Pancreas (tissue), 10 donors: ENCODE measurements around the gene HEATR9. TPM values are rescaled to one million over a fixed set of nuclear protein-coding genes. Genes with fewer than 3 reads are reported as not detected.

ENCODE experiments used
- ATAC-seq, 4 donors: fragments of 200-7000 bp; cut with Tn5 transposase; one replicate each; pipeline versions ENCODE4 v1.8.0 to v1.9.1; 2020; ENCODE audit warnings: mild to moderate bottlenecking in 4 of 4, moderate library complexity in 4 of 4
- DNase-seq, 6 donors: peaks; one replicate each; pipeline ENCODE4 v3.0.0-alpha.2; 2020
- FAIRE-seq: peaks from 2 replicates; lab custom pipeline; 2012; peaks lifted over from hg19 to GRCh38; lab: Jason Lieb, UNC
- H3K27ac ChIP-seq, 4 donors: fragments of 200-600 bp; sonication (generic); 1 replicate in 3 of 4; 2 replicates in 1 of 4; pipeline versions ENCODE4 v1.5.0 to v1.8.0; 2020
- H3K27me3 ChIP-seq, 4 donors: fragments of 200-600 bp; one replicate each; pipeline ENCODE4 v1.8.0; 2021
- H3K36me3 ChIP-seq, 3 donors: fragments of 200-600 bp; sonication (generic) in 1 of 3; one replicate each; pipeline versions ENCODE4 v1.5.0 to v1.8.0; 2020 to 2021
- H3K4me1 ChIP-seq, 3 donors: fragments of 200-600 bp; one replicate each; pipeline ENCODE4 v1.8.0; 2021
- H3K4me3 ChIP-seq, 4 donors: fragments of 200-600 bp; sonication (generic) in 2 of 4; one replicate each; pipeline versions ENCODE4 v1.5.0 to v1.8.0; 2020 to 2021
- H3K9me3 ChIP-seq, 4 donors: fragments of 200-600 bp; one replicate each; pipeline ENCODE4 v1.8.0; 2021
- WGBS, 2 donors: extraction: QIAGEN DNeasy Blood & Tissue Kit; methylation state at CpG; one replicate each; pipeline ENCODE4 v1.1.7; 2013; 5-methylcytosine and 5-hydroxymethylcytosine counted together
- intact Hi-C, 3 donors: fragments of 100-400 bp; cut with DNase I; formaldehyde crosslinking; loops; one replicate each; pipeline versions ENCODE4 v1.11.1 to v1.14.2; 2022
- polyA plus RNA-seq, 2 donors: library from polyadenylated mRNA; stranded (reverse); fragments of 200-250 nt; gene quantifications; one replicate each; pipeline ENCODE4 v1.2.3, GENCODE V29; 2013
- total RNA-seq, 6 donors: library from RNA; stranded (reverse); fragmentation: NEBNext Ultra II Directional in 4 of 6; extraction: Animal tissue kit (Norgen Biotek cat#: 25700) in 4 of 6; gene quantifications; one replicate each; pipeline versions ENCODE4 v1.2.1 to v1.2.4, GENCODE V29; 2021 to 2023
- TF ChIP-seq, protein P1 (sequence below), 4 donors: fragments of 200-600 bp; sonication (generic) in 3 of 4; IDR thresholded peaks; one replicate each; pipeline versions ENCODE4 v1.5.0 to v1.8.0; 2021; ENCODE audit warnings: antibody characterized with exemption in 4 of 4
- donor health status: healthy with polysubstance abuse.
- donor health status: DM: no; HTN: no; CAD: no; lungs with moderate emphysema.
- donor health status: DM: no; HTN: no; CAD: no.
- donor health status: control.
- donor health status: control.
- donor health status: Bipolar disorder and iron deficiency.
- donor health status: DM: yes; HTN: yes; CAD: no.
- donor health status: DM: no; HTN: no; CAD: no.
- donor health status: DM: no; HTN: no; CAD: no.
- donor health status: DM: yes; HTN: yes; CAD: no.

HEATR9 gene
- total and polyA plus RNA-seq, 8 donors: not detected

- H3K9me3 ChIP-seq: no peaks in the 10 kb centered on the region
- H3K36me3 ChIP-seq: peaks cover 0 to 34% (median 22%) of the 10 kb centered on the region in 3 donors
- 68 to 80% methylated on average over 7 of the region's 7 CpGs for WGBS, 2 donors
- H3K4me1 ChIP-seq: no peaks in the 10 kb centered on the region
- FAIRE-seq: no peak
- intact Hi-C loops: no loop called here
- peak in 2 of 6 donors; percentile 11 to 33 for DNase-seq
- TF ChIP-seq, protein P1, sequence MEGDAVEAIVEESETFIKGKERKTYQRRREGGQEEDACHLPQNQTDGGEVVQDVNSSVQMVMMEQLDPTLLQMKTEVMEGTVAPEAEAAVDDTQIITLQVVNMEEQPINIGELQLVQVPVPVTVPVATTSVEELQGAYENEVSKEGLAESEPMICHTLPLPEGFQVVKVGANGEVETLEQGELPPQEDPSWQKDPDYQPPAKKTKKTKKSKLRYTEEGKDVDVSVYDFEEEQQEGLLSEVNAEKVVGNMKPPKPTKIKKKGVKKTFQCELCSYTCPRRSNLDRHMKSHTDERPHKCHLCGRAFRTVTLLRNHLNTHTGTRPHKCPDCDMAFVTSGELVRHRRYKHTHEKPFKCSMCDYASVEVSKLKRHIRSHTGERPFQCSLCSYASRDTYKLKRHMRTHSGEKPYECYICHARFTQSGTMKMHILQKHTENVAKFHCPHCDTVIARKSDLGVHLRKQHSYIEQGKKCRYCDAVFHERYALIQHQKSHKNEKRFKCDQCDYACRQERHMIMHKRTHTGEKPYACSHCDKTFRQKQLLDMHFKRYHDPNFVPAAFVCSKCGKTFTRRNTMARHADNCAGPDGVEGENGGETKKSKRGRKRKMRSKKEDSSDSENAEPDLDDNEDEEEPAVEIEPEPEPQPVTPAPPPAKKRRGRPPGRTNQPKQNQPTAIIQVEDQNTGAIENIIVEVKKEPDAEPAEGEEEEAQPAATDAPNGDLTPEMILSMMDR (IDR thresholded peaks at IDR 0.05): peak; percentile 41 to 78 (median 64)
- no peak overlapping the region for H3K27ac ChIP-seq
- H3K4me3 ChIP-seq: no peak overlapping the region
- no peaks in the 10 kb centered on the region for H3K27me3 ChIP-seq
- ATAC-seq: peak; percentile 43 to 74 (median 60)
Measured at GRCh38 chr17:35849469-35850348, 19.0 kb downstream of the HEATR9 start.

DNA sequence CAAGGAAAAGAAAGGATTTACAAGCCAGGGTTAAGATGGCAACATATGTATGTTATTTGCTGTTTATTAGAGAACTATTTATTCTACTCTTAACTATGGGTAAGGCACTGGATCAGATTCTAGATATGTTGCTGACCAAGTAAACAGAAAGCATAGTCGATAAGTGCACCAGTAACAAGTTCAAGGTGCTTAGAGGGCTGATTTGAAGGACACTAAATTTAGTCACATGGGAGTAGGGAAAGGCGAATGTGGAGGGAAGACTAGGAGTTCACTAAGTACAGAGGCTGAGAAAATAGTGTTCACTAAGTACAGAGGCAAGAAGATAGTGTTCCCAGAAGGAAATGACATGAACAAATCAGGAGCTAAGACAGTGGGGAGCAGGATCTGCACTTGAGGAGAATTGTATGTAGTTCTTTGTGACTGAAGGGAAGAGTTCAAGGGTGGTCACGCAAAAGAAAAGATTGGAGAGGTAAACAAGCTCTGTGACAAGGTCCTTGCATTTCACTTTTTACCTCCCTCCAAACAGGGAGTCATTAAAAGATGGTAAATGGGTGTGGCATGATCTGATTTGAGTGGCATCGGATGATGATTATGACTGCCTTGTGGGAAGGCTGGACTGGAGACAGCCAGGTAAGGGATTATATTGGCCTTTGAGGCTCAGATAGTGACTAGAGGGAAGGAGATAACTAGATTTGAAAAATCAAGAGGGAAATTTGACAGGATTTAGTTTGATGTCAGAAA, 20.9 kb downstream of the HEATR9 start:
- no peak for ATAC-seq

DNA sequence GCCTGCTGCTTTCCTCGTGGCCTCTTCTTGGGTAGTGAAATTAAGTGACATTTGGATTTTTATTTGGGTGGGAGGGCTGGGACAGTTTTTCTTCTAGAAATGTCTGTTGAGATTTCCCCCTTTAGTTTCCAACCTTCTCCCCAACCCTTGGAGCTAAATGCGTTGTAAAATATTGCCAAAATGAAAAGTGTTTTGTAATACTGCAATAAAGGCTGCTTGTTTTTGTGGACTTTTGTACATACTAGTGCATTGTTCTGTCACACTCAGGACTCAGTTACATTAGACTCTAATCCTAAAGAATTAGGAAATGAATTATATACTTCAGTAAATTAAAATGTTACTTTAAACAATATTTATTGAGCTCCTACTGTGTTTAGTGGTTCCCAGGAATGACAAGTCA, 21.7 kb downstream of the HEATR9 start:
- peaks cover 3 to 60% (median 26%) of the 10 kb centered on the region in 3 donors for H3K36me3 ChIP-seq
- FAIRE-seq (no peak), ATAC-seq (no peak), DNase-seq (no peak)
- no peak overlapping the region for H3K27ac ChIP-seq
- H3K27me3 ChIP-seq: no peaks in the 10 kb centered on the region
- H3K4me3 ChIP-seq: no peak overlapping the region
- intact Hi-C loops: no loop called here
- 68 to 74% methylated on average over 2 of the region's 2 CpGs for WGBS, 2 donors
- TF ChIP-seq, protein P1 (IDR thresholded peaks at IDR 0.05): no peak
- H3K9me3 ChIP-seq: no peaks in the 10 kb centered on the region
- H3K4me1 ChIP-seq: no peaks in the 10 kb centered on the region

More for the DNA sequence above, 20.9 kb downstream of the HEATR9 start:
- Histone ChIP-seq H3K36me3 (peaks cover under 1 to 52% (median 22%) of the 10 kb centered on the region in 3 donors), H3K27me3 (no peaks in the 10 kb centered on the region), H3K4me1 (no peaks in the 10 kb centered on the region), H3K4me3 (no peak overlapping the region), H3K9me3 (no peaks in the 10 kb centered on the region), H3K27ac (no peak overlapping the region)
- DNase-seq (no peak), FAIRE-seq (no peak)
- WGBS, 2 donors: 68 to 69% methylated on average over 4 of the region's 4 CpGs
- intact Hi-C loops: no loop called here
- TF ChIP-seq, protein P1 (IDR thresholded peaks at IDR 0.05): no peak

DNA sequence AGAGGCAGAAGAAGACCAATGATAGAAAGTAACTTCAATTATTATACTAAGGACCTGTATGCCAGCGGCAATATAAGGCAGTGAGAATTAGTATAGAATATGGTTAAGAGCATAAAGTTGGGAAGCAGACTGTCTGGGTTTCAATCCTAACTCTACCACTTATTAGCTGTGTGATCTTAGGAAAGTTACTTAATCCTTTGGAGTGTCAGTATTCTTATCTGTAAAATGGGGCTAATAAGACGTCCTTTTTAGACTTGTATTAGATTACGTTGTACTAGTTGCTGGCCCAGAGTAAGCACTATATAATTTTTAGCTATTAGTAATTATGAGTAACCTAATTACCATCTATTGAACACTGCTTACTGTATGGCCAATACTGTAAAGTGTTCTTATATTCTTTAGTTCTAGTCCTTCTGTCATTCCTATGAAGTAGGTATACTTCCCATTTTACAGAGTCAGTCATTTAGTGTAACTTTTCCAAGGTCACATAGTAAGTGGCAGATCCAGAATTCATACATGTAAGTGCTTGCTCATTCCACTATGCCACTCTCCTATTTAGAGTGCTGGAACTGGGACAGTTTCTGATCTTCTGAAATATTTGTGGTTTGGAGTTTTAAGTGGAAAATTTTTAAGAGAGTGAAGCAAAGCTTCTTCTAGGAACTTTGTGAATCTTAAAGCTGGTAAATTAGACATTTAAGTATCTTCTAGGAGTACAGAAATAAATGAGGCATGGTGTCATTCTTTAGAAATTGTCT, 22.5 kb downstream of the HEATR9 start:
- no peaks in the 10 kb centered on the region for H3K27me3 ChIP-seq
- FAIRE-seq (no peak), DNase-seq (no peak), ATAC-seq (no peak)
- WGBS, 2 donors: 84 to 95% methylated on average over 3 of the region's 3 CpGs
- H3K4me3 ChIP-seq: no peak overlapping the region
- TF ChIP-seq, protein P1 (IDR thresholded peaks at IDR 0.05): no peak
- no peaks in the 10 kb centered on the region for H3K9me3 ChIP-seq
- no peak overlapping the region for H3K27ac ChIP-seq
- peaks cover 3 to 68% (median 32%) of the 10 kb centered on the region in 3 donors for H3K36me3 ChIP-seq
- intact Hi-C loops: no loop called here
- H3K4me1 ChIP-seq: no peaks in the 10 kb centered on the region
